Left lung (tissue), 10 donors: Measurements from ENCODE around the gene SP7. TPM values are rescaled to one million over a fixed set of nuclear protein-coding genes. Genes with fewer than 3 reads are reported as not detected.

Source experiments
- ATAC-seq: fragments of 200-7000 bp; cut with Tn5 transposase; one replicate; pipeline ENCODE4 v1.9.1; 2020; ENCODE audit warnings: moderate library complexity
- DNase-seq, 4 donors: peaks; one replicate each; pipeline ENCODE4 v3.0.0-alpha.2; 2013 to 2020
- H3K27ac ChIP-seq, 2 donors: fragments of 200-600 bp; sonication (generic) in 1 of 2; one replicate each; pipeline versions ENCODE4 v1.5.0 to v1.8.0; 2020 to 2021
- H3K27me3 ChIP-seq, 2 donors: fragments of 200-600 bp; sonication (generic) in 1 of 2; one replicate each; pipeline versions ENCODE4 v1.5.0 to v1.8.0; 2020 to 2021
- H3K36me3 ChIP-seq, 2 donors: fragments of 200-600 bp; sonication (generic) in 1 of 2; one replicate each; pipeline versions ENCODE4 v1.5.0 to v1.8.0; 2020 to 2021
- H3K4me1 ChIP-seq, 2 donors: fragments of 200-600 bp; one replicate each; pipeline ENCODE4 v1.8.0; 2021
- H3K4me3 ChIP-seq, 2 donors: fragments of 200-600 bp; sonication (generic) in 1 of 2; one replicate each; pipeline versions ENCODE4 v1.5.0 to v1.8.0; 2020 to 2021; ENCODE audit warnings: mild to moderate bottlenecking in 1 of 2
- H3K9me3 ChIP-seq, 2 donors: fragments of 200-600 bp; sonication (generic) in 1 of 2; one replicate each; pipeline versions ENCODE4 v1.5.0 to v1.8.0; 2020 to 2021
- CTCF ChIP-seq, 2 donors: fragments of 200-600 bp; sonication (generic) in 1 of 2; IDR thresholded peaks; one replicate each; pipeline versions ENCODE4 v1.5.0 to v1.8.0; 2021; ENCODE audit warnings: antibody characterized with exemption in 2 of 2
- intact Hi-C, 2 donors: fragments of 100-400 bp; cut with DNase I; formaldehyde crosslinking; loops; one replicate each; pipeline versions ENCODE4 v1.11.2 to v1.14.2; 2022
- polyA plus RNA-seq, 6 donors: library from polyadenylated mRNA; unstranded; fragments of 120-200 nt; gene quantifications; one replicate each; pipeline ENCODE4 v1.2.1, GENCODE V29; 2013; ENCODE audit not compliant: insufficient read length in 6 of 6
- total RNA-seq, 2 donors: library from RNA; stranded (reverse); fragmentation: NEBNext Ultra II Directional; extraction: Animal tissue kit (Norgen Biotek cat#: 25700); gene quantifications; one replicate each; pipeline ENCODE4 v1.2.1, GENCODE V29; 2021
- donor health status: DM: no; HTN: yes; CAD: no.
- donor health status: DM: no; HTN: no; CAD: no.

The SP7 gene
- total and polyA plus RNA-seq, 8 donors, result 0.11 to 0.64 (median 0.15) TPM; not detected in 1

- H3K27ac ChIP-seq, result peak overlapping the region; percentile 88 to 92
- H3K36me3 ChIP-seq, result peaks cover 0 to 12% of the 10 kb centered on the region in 2 donors
- ATAC-seq (peak; percentile 1), DNase-seq (no peak)
- H3K27me3 ChIP-seq, result no peaks in the 10 kb centered on the region
- H3K9me3 ChIP-seq, result no peaks in the 10 kb centered on the region
- TF ChIP-seq CTCF (IDR thresholded peaks at IDR 0.05), result no peak
- intact Hi-C loops, result no loop called here
- H3K4me1 ChIP-seq, result peaks cover 25 to 57% of the 10 kb centered on the region in 2 donors
- H3K4me3 ChIP-seq, result peak overlapping the region; percentile 65 to 75
Observed at GRCh38 chr12:53295891-53296219, 40.3 kb downstream of the SP7 start.

- peak within 1 kb of the TSS; percentile 88 to 92 for H3K27ac ChIP-seq
- ATAC-seq, result peak; percentile 92
- intact Hi-C loops, result no loop called here
- no peaks in the 10 kb centered on the region for H3K27me3 ChIP-seq
- peaks cover 0 to 12% of the 10 kb centered on the region in 2 donors for H3K36me3 ChIP-seq
- peak; percentile 88 to 98 (median 94) for DNase-seq
- H3K4me1 ChIP-seq, result peaks cover 19 to 51% of the 10 kb centered on the region in 2 donors
- peak in 1 of 2 donors; percentile 51 for TF ChIP-seq CTCF (IDR thresholded peaks at IDR 0.05)
- peak within 1 kb of the TSS; percentile 65 to 75 for H3K4me3 ChIP-seq
- no peaks in the 10 kb centered on the region for H3K9me3 ChIP-seq
Observed at GRCh38 chr12:53295070-53295890, 40.9 kb downstream of the SP7 start, which contains the start of gene PFDN5. PFDN5 (plus strand) TSS chr12:53295542; CDS start chr12:53295568, 26 bp downstream.

DNA sequence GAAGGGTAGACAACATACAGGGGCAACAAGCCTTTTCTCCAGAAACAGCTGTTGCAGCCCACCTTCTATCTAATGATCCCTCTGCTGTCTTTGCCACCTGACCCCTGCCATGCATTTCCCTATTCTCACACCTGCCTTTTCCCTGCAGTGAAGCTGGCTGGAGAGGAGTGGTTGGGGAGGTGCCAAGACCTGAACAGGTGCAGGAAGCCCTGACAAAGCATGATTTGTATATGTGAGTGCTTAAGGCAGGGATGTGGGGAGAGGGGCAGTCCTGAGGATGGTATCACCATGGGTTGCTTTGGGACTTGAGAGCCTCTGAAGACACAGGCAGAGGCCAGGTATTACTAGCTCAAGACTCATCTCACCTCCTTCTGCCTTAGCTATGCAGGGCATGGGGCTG is 43.7 kb downstream of the SP7 start:
- H3K36me3 ChIP-seq, result peaks cover 0 to 11% of the 10 kb centered on the region in 2 donors
- TF ChIP-seq CTCF (IDR thresholded peaks at IDR 0.05), result no peak
- H3K27me3 ChIP-seq, result no peaks in the 10 kb centered on the region
- DNase-seq, result no peak
- H3K9me3 ChIP-seq, result no peaks in the 10 kb centered on the region
- H3K4me3 ChIP-seq, result no peak overlapping the region
- no peak overlapping the region for H3K27ac ChIP-seq
- intact Hi-C loops, result no loop called here
- no peak for ATAC-seq
- H3K4me1 ChIP-seq, result peaks cover 13 to 29% of the 10 kb centered on the region in 2 donors

- TF ChIP-seq CTCF (IDR thresholded peaks at IDR 0.05), result no peak
- Histone ChIP-seq H3K36me3 (peaks cover 0 to 11% of the 10 kb centered on the region in 2 donors), H3K27ac (no peak overlapping the region), H3K27me3 (no peaks in the 10 kb centered on the region), H3K9me3 (no peaks in the 10 kb centered on the region), H3K4me3 (no peak overlapping the region), H3K4me1 (peaks cover 0 to 12% of the 10 kb centered on the region in 2 donors)
- no peak for ATAC-seq
- no peak for DNase-seq
- intact Hi-C loops, result no loop called here
Observed at GRCh38 chr12:53290661-53291060, 45.5 kb downstream of the SP7 start.

GRCh38 chr12:53289891-53290290 is 46.3 kb downstream of the SP7 start:
- Histone ChIP-seq H3K27ac (no peak overlapping the region), H3K36me3 (peaks cover 0 to 11% of the 10 kb centered on the region in 2 donors), H3K27me3 (no peaks in the 10 kb centered on the region), H3K9me3 (no peaks in the 10 kb centered on the region), H3K4me1 (peaks cover 0 to 8% of the 10 kb centered on the region in 2 donors), H3K4me3 (no peak overlapping the region)
- DNase-seq (no peak), ATAC-seq (no peak)
- intact Hi-C loops, result loop anchor here in 1 of 2 donors (2.0 kb wide), 1 partner anchor 77 kb away; no protein-coding TSS in a partner anchor
- TF ChIP-seq CTCF (IDR thresholded peaks at IDR 0.05), result no peak
